ENCODE results near the gene COX19.

The COX19 gene

GRCh38 chr7:974820-975681 is at the start of gene COX19:
Gene COX19, minus strand, starts transcription at chr7:975549. Its CDS starts 40 bp downstream, at chr7:975509.
- peak; percentile 91 for DNase-seq

- no peak for DNase-seq
Observed at GRCh38 chr7:1024331-1024841, 49.0 kb upstream of the COX19 start.

- no peak for DNase-seq
Observed at GRCh38 chr7:1022801-1023465, 47.6 kb upstream of the COX19 start.

- DNase-seq = no peak
Observed at GRCh38 chr7:1022356-1022755, 47.0 kb upstream of the COX19 start.

GRCh38 chr7:1021931-1022330 is 46.6 kb upstream of the COX19 start:
- no peak for DNase-seq

- DNase-seq = no peak
Observed at GRCh38 chr7:1021366-1021765, 46.0 kb upstream of the COX19 start.

- DNase-seq = peak; percentile 23
Observed at GRCh38 chr7:1020849-1021251, 45.5 kb upstream of the COX19 start.

- no peak for DNase-seq
Observed at GRCh38 chr7:1019789-1020610, 44.7 kb upstream of the COX19 start.

- no peak for DNase-seq
Observed at GRCh38 chr7:1019255-1019785, 44.0 kb upstream of the COX19 start.

GRCh38 chr7:1018334-1018695 is 43.0 kb upstream of the COX19 start:
- no peak for DNase-seq

- DNase-seq = no peak
Observed at GRCh38 chr7:1017586-1018333, 42.4 kb upstream of the COX19 start.

- no peak for DNase-seq
Observed at GRCh38 chr7:1016577-1017531, 41.5 kb upstream of the COX19 start.

- DNase-seq = no peak
Observed at GRCh38 chr7:1015196-1016121, 40.1 kb upstream of the COX19 start.

GRCh38 chr7:1014681-1015080 is 39.3 kb upstream of the COX19 start:
- no peak for DNase-seq

GRCh38 chr7:1013581-1013980 is 38.2 kb upstream of the COX19 start:
- DNase-seq = no peak

GRCh38 chr7:1012716-1013095 is 37.4 kb upstream of the COX19 start:
- DNase-seq = no peak

- no peak for DNase-seq
Observed at GRCh38 chr7:1012004-1012715, 36.8 kb upstream of the COX19 start.

- DNase-seq = no peak
Observed at GRCh38 chr7:1011297-1012003, 36.1 kb upstream of the COX19 start.

GRCh38 chr7:1010226-1010625 is 34.9 kb upstream of the COX19 start:
- DNase-seq = no peak

All from activated CD4-positive, alpha-beta T cell treated with anti-CD3 and anti-CD28 coated beads, Interleukin-2, amount 50 U/mL, for 1 hour (primary cell).